ENCODE results near the gene ZMAT3.
A peak's percentile ranks its signal among the peaks of the same experiment; 100 is the strongest.

The ZMAT3 gene

DNA sequence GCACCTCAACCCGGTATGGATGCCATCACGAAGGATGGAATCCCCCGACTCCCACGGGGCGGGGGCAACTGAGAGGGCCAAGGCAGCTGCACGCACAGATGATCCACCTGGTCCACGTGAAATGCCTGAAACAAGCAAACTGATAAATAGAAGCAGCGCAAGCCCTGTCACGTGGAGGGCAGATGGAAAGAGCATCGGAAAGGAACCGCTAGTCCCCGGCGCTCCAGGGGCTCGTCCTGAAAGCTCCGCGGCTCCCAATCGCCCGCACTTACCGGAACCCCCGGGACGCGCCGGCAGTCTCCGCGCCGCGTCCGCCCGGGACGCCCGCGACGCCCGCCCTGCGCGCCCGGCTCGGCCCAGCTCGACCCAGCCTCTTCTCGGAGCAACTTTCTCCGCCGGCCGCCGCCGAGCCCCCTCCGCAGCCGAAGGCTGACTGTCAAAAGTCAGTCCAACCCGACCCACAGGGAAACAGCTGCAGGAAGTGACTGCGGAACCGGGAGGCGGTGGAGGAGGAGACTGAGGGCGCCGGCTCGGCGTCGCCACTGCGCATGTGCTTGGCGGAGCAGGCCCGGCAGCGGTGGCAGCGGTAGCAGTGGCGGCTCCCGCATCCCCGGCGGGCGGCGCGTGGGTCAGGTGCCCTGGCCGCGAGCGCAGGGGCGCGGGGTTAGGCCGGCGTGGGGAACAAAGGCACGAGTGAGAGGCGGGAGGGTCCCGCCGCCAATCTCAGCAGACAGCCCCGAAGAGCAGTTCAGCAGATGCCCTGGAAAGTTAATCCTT, at the start of gene ZMAT3:
ZMAT3 (minus strand) TSS at position 487 of the 777 bp plus-strand sequence. CDS start 4,057 bp downstream, outside the sequence.
- DNase-seq (ENCODE audit: low spot score), result peak; percentile 89

GRCh38 chr3:179116816-179117215, 45.2 kb upstream of the ZMAT3 start:
- DNase-seq (ENCODE audit: low spot score), result no peak

- DNase-seq (ENCODE audit: low spot score), result peak; percentile 11
Observed at GRCh38 chr3:179115444-179115843, 43.8 kb upstream of the ZMAT3 start.

DNA sequence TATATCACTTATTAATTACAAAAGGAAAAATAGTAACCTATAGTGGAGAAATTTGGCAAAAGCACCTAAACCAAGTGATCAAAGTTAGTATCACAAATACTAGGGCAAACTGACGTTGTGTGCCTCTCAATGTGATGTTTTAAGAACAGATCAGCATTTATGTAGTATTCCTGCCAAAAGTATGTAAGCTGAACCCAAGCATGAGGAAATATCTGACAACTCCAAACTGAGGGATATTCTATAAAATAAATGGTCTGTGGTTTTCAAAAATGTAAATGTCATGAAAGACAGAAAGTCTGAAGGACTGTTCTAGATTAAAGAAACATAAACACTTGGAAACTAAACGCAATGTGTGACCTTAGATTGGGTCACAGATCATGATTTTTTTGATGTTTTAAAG, 42.3 kb upstream of the ZMAT3 start:
- DNase-seq (ENCODE audit: low spot score), result no peak

GRCh38 chr3:179108086-179108485, 36.5 kb upstream of the ZMAT3 start:
- DNase-seq (ENCODE audit: low spot score), result peak; percentile 23

DNA sequence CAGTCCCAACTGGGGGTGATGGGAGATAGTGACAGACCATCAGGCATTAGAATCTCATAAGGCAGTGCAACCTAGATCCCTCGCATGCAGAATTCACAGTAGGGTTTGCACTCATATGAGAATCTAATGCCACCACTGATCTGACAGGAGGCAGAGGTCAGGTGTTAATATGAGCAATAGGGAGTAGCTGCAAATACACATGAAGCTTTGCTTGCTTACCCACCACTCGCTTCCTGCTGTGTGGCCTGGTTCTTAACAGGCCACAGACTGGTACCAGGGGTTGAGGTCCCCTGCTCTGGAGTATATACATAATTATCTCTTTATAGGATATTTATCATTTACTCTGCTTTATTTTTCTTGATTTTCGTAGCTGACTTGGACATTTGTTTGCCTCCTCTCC, 36.0 kb upstream of the ZMAT3 start:
- DNase-seq (ENCODE audit: low spot score), result no peak

GRCh38 chr3:179105881-179106280, 34.3 kb upstream of the ZMAT3 start:
- DNase-seq (ENCODE audit: low spot score), result no peak

- DNase-seq (ENCODE audit: low spot score), result peak; percentile 12
Observed at GRCh38 chr3:179100652-179101051, 29.0 kb upstream of the ZMAT3 start.

DNA sequence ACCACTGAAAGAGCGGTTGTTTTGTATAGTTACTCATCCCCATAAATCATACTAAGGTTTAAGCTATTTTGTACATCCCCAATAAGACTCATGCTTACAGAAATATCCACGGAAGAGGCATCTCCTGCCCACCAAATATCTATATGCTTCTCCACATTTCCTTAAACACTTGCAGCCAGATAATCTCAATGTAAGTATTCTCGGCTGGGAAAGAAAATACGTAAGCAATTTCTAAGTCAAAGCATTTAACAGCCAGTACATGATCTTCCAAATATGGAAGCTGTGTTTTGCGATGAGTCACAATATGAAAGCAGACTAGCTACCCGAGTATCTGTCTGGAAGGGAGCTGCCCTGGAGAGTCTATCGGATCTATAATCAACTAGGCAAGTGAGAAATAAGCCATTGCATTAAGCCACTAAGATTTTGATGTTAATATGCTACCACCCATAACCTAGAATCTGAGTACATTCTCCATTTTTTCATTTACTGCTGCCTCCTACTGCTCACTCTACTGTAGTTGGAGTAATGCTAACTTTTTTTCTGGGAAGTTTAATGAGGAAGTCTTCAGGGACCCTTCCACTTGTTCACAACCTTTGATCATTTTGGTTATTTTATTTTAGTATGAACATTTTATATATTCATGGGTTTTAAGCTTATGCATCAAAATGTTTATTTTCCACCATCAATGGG, 26.9 kb upstream of the ZMAT3 start:
- DNase-seq (ENCODE audit: low spot score), result peak; percentile 58

DNA sequence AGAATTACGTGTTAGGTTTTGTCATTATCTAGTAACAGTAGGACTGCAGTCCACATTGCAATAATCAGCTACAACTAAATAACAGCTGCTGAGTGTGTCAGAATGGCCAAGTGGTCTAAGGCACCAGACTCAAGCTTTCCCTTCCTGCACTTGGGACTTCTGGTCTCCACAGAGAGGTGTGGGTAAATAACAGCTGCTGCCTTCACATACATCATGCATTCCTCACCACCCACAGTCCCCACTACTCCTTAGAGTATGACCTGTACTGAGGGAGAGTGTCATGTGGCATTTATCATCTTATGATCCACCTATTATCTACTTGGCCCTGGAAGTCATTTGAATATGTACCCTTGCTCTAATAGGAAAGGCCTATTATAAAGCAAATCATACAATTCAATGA, 22.2 kb upstream of the ZMAT3 start:
- DNase-seq (ENCODE audit: low spot score), result no peak

- no peak for DNase-seq (ENCODE audit: low spot score)
Observed at GRCh38 chr3:179091113-179091512, 19.5 kb upstream of the ZMAT3 start.

DNA sequence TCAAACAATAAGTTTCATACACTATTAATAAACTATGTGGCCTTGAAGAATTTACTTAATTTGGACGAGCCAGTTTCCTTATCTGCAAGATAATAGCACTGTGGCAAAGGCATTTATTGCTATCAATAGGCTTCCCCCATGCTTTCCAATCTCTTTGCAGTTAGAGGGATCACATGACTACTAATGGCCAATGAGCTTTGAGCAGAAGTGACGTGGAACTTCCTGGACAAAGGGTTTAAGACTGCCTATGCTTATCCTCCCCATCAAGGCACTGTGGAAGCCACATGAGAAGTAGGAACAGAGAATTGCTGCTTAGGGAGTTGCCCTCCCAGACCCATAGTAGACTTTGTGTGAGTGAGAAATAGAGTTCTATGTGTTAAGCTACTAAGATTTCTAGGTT, 16.7 kb upstream of the ZMAT3 start:
- no peak for DNase-seq (ENCODE audit: low spot score)

DNA sequence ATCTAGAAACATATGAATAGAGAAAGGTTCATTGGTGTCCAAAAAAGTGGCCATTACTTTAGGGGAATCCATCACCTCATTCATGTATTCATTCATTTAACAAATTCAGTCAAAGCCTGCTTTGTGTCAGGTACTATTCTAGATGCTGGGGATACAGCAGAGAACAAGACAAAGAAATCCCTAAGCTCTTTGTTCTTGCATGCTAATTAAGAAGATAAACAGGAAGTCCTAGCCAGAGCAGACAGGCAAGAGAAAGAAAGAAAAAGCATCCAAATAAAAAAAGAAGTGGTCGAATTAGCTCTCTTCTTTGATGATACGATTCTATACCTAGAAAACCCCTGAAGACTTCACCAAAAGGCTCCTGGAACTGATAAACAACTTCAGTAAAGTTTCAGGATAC, 12.4 kb upstream of the ZMAT3 start:
- no peak for DNase-seq (ENCODE audit: low spot score)

GRCh38 chr3:179082416-179082815, 10.8 kb upstream of the ZMAT3 start:
- DNase-seq (ENCODE audit: low spot score), result no peak

DNA sequence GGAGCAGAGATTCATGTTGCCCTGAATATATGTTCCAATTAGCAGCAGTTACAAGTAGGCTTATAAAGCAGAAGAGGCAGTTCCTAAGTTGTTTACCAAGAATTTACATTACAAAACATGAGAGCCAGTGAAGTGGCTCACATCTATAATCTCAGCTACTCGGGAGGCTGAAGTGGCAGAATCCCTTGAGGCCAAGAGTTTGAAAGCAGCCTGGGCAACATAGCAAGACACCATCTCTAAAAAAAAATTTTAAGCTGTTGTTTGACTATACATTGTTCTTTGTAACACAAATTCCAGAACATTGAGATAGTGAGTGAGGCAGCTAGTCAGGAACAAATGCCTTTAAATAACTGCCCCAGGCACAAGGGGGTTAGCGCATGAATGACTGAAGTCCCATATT, 10.3 kb upstream of the ZMAT3 start:
- DNase-seq (ENCODE audit: low spot score), result no peak

- no peak for DNase-seq (ENCODE audit: low spot score)
Observed at GRCh38 chr3:179079537-179079936, 7.9 kb upstream of the ZMAT3 start.

- DNase-seq (ENCODE audit: low spot score), result no peak
Observed at GRCh38 chr3:179076243-179077027, 4.8 kb upstream of the ZMAT3 start.

GRCh38 chr3:179074656-179075055, 3.0 kb upstream of the ZMAT3 start:
- no peak for DNase-seq (ENCODE audit: low spot score)

DNA sequence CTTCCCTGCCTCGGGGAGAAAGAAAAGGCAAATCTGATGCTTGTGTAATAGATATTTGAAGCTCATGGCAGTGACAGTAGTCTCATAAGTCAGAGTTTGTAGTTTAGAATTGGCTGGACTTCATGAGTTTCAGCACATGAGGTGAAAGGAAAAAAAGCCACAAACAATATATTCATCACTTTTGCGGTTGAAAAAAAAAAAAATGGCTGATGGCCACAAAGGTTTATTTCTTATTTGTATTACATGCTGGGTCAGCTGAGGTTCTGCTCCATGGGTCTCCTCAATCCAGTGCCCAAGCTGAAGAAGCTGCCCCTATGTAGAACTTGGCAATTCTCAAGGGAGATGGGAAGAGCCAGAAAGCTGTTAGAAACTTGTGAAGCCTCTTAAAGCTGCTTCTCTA, 2.2 kb upstream of the ZMAT3 start:
- DNase-seq (ENCODE audit: low spot score), result no peak

GRCh38 chr3:179072100-179072438, 460 bp upstream of the ZMAT3 start:
- peak; percentile 38 for DNase-seq (ENCODE audit: low spot score)

DNA sequence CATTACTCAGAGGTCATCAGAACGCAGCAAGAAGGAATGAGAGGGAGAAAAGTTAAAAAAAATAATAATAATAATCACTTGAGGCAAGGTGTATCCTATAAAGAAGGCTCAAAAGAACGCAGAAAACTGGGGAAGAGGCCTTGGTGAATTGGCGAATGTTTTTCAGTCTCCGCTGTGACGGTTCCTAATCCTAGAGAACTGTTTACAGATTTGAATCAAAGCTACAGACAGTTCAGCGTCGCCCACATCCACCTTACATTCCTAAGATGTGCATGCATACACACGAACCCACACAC, 634 bp downstream of the ZMAT3 start:
- DNase-seq (ENCODE audit: low spot score), result no peak

GRCh38 chr3:179069762-179070390, 1.7 kb downstream of the ZMAT3 start:
- peak; percentile 14 for DNase-seq (ENCODE audit: low spot score)
